Upper lobe of left lung (tissue), 6 donors: ENCODE data around the gene MVB12B. TPM values are rescaled to one million over a fixed set of nuclear protein-coding genes. Genes with fewer than 3 reads are reported as not detected.
A peak's percentile ranks its signal among the peaks of the same experiment; 100 is the strongest.

Experiments
- ATAC-seq, 2 donors: fragments of 200-7000 bp; cut with Tn5 transposase; one replicate each; pipeline ENCODE4 v1.9.1; 2022; ENCODE audit warnings: mild to moderate bottlenecking in 2 of 2, moderate library complexity in 2 of 2; ENCODE audit not compliant: low FRiP score in 2 of 2
- DNase-seq, 2 donors: peaks; one replicate each; pipeline ENCODE4 v3.0.0-alpha.2; 2019 to 2020
- H3K27ac ChIP-seq, 4 donors: fragments of 200-600 bp; sonication (generic); one replicate each; pipeline ENCODE4 v1.5.1; 2016 to 2019
- H3K27me3 ChIP-seq, 4 donors: fragments of 200-600 bp; sonication (generic); one replicate each; pipeline ENCODE4 v1.5.1; 2017 to 2019
- H3K36me3 ChIP-seq, 4 donors: fragments of 200-600 bp; sonication (generic); one replicate each; pipeline ENCODE4 v1.5.1; 2016 to 2019
- H3K4me1 ChIP-seq, 4 donors: fragments of 200-600 bp; sonication (generic); one replicate each; pipeline ENCODE4 v1.5.1; 2018 to 2019
- H3K4me3 ChIP-seq, 4 donors: fragments of 200-600 bp; sonication (generic); one replicate each; pipeline ENCODE4 v1.5.1; 2017 to 2019; ENCODE audit warnings: mild to moderate bottlenecking in 2 of 4, moderate library complexity in 1 of 4
- H3K9me3 ChIP-seq, 4 donors: fragments of 200-600 bp; sonication (generic); one replicate each; pipeline ENCODE4 v1.5.1; 2018 to 2019
- EP300 ChIP-seq, 4 donors: sonication (generic); formaldehyde crosslinking; IDR thresholded peaks; one replicate each; pipeline ENCODE4 v1.5.1; 2017; ENCODE audit warnings: antibody characterized with exemption in 4 of 4, control low read depth in 2 of 4
- POLR2A ChIP-seq, 4 donors: fragments of 450-650 bp; IDR thresholded peaks; one replicate each; pipeline ENCODE4 v1.5.1; 2016 to 2017; ENCODE audit warnings: antibody characterized with exemption in 4 of 4, mild to moderate bottlenecking in 2 of 4
- POLR2AphosphoS5 ChIP-seq, 2 donors: sonication (generic); formaldehyde crosslinking; IDR thresholded peaks; one replicate each; pipeline ENCODE4 v1.5.1; 2017; ENCODE audit warnings: antibody characterized with exemption in 2 of 2
- whole genome bisulfite sequencing, 2 donors: methylation state at CpG; one replicate each; pipeline ENCODE4 v1.1.5; 2017 to 2018; 5-methylcytosine and 5-hydroxymethylcytosine counted together
- total RNA-seq, 6 donors: library from RNA; depleted of rRNA in 4 of 6; stranded (reverse); fragments of >200 nt in 4 of 6; gene quantifications; one replicate each; pipeline versions ENCODE4 v1.1.0 to v1.2.1, GENCODE V29; 2016 to 2021
- TF ChIP-seq, protein P1 (sequence below), 6 experiments: fragments of 450-650 bp in 4 of 6; fragments of 200-600 bp in 2 of 6; sonication (generic) in 2 of 6; IDR thresholded peaks; one replicate each; pipeline ENCODE4 v1.5.1; 2016 to 2019; ENCODE audit warnings: antibody characterized with exemption in 6 of 6
- donor health status: DM: no; HTN: no; CAD: no; lungs with moderate emphysema.
- donor health status: DM: no; HTN: yes; CAD: no; lungs with severe emphysema.

The MVB12B gene
- total RNA-seq, 6 donors from 2014 or later, result 36.7 to 60.7 (median 41.0) TPM

DNA sequence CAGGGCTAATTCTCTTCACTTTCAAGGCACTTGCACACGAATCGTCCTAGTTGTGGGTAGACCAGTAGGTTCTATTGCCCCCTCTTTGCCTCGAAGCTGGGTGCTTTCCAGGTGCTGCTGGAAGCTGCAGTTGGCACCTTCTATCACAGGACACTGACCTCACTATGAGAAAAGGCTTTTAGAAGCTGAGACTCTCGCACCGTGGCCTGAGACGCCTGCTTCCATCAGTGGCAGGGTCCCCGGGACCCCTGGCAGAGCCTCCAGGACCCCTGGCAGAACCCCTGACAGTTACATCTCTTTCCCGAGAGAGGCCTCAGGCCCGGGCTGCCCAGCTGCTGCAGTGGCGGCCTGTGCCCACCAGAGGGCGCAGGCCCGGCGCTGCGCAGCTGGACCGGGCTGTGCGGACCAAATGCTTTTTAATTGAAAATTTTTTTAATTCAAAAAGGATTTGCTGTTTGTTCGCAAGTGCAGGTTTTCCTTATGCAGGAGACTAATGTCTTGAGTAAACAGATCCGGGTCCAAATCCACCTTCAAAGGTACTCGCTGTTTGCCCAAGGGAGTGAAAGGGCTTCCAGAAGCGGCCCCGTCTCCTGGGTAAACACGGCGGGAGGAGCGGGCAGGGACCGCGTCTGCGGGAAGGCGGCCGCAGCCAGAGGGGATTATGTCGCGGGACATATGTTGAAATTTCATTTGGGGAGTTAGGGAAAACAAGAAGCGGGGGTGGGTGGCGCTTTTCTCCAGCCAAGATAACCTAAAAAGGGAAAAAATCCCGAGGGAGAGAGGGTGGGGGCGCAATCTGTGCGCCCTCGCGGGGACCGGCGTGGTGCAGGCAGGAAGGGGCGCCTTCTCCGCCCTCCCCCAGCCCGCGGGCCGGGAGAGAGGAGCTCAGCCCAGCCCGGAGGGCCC is 172.6 kb downstream of the MVB12B start:
- 4 to 14% methylated on average over 28 to 44 of the region's 46 CpGs for WGBS, 2 donors
- H3K9me3 ChIP-seq, result no peaks in the 10 kb centered on the region
- H3K36me3 ChIP-seq, result peaks cover 5 to 23% (median 17%) of the 10 kb centered on the region in 4 donors
- TF ChIP-seq, protein P1, sequence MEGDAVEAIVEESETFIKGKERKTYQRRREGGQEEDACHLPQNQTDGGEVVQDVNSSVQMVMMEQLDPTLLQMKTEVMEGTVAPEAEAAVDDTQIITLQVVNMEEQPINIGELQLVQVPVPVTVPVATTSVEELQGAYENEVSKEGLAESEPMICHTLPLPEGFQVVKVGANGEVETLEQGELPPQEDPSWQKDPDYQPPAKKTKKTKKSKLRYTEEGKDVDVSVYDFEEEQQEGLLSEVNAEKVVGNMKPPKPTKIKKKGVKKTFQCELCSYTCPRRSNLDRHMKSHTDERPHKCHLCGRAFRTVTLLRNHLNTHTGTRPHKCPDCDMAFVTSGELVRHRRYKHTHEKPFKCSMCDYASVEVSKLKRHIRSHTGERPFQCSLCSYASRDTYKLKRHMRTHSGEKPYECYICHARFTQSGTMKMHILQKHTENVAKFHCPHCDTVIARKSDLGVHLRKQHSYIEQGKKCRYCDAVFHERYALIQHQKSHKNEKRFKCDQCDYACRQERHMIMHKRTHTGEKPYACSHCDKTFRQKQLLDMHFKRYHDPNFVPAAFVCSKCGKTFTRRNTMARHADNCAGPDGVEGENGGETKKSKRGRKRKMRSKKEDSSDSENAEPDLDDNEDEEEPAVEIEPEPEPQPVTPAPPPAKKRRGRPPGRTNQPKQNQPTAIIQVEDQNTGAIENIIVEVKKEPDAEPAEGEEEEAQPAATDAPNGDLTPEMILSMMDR (IDR thresholded peaks at IDR 0.05), result peak; percentile 88 to 100 (median 90)
- no peak for TF ChIP-seq POLR2A (IDR thresholded peaks at IDR 0.05)
- no peak overlapping the region for H3K27ac ChIP-seq
- H3K27me3 ChIP-seq, result no peaks in the 10 kb centered on the region
- DNase-seq, result peak in 1 of 2 donors; percentile 92
- H3K4me3 ChIP-seq, result peak overlapping the region; percentile 5 to 42 (median 32)
- peaks cover 12 to 34% (median 21%) of the 10 kb centered on the region in 4 donors for H3K4me1 ChIP-seq
- ATAC-seq, result peak; percentile 65 to 83

DNA sequence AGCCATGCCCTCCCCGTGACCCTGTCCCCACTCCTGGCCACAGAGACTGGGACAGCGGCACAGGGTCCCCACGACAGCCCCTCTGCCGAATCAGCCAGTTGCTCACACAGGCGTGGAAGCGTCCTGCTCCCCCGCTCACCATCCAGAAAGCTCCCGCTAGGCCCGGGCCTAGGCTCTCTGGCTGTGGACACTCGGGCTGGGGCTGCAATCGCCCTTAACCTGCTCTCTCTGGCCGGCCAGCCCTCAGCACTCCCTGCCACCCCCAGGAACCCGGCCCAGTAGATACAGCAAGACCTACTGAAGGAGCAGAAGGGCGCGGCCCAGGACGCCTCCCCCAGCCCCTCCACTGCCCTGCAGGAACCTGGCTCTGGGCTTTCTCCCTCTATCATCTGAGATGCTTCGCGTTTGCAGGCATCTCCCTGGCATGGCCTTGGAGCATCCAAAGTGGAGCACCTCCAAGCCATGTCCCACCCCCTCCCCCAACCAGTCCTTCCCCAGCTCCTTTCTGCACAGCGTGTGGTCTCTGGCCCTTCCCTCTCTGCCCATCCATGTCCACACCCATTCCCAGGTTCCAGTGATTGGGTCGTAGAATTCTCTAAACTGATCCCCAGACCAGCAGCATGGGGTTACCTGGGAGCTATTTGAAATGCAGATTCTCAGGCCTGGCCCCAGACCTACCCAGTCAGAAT is 173.4 kb downstream of the MVB12B start:
- 76 to 94% methylated on average over 7 to 19 of the region's 20 CpGs for WGBS, 2 donors
- no peaks in the 10 kb centered on the region for H3K9me3 ChIP-seq
- H3K4me1 ChIP-seq, result peaks cover 12 to 34% (median 21%) of the 10 kb centered on the region in 4 donors
- H3K27ac ChIP-seq, result no peak overlapping the region
- no peaks in the 10 kb centered on the region for H3K27me3 ChIP-seq
- H3K36me3 ChIP-seq, result peaks cover 6 to 31% (median 25%) of the 10 kb centered on the region in 4 donors
- TF ChIP-seq, protein P1 (IDR thresholded peaks at IDR 0.05), result no peak
- TF ChIP-seq POLR2AphosphoS5 (IDR thresholded peaks at IDR 0.05), result no peak
- H3K4me3 ChIP-seq, result peak overlapping the region in 3 of 4 donors; percentile 23 to 42 (median 41)
- no peak for ATAC-seq
- peak in 1 of 2 donors; percentile 77 for DNase-seq

DNA sequence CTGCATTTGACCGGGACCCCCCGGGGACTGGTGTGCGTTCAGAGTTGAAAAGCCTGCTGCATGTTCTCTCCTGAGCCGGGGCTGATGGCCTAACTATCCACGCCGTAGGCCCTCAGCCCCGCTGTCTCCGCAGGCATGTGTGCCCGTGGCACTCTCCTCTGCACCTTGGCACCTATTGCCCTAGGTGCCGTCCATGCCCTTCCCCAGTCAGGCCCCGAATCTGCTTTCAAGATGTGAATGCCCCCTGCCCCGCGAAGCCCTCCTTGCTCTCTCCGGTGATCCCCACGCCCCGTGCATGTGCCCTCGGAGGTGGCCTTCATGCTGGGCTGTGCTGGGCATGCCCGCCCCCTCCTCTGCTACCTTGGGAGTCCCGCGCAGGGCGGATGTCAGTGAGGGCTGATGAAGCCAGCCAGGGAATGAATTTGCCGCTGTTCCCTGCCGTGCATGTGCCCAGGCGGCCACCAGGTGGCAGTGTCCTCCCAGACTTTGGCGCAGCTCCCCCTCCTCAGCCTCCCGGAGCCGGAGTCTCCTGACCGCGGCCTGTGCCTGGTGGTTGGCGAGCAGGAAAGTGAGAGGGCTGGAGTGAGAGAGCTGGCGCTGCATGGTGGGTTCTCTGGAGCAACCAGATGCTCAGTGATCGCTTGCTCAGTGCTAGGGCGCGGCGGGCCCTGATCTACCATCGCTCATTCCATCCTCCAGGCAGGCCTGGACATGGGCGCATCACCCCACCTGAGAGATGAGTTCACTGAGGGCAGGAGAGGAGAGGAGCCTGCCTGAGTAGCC is 174.2 kb downstream of the MVB12B start:
- no peaks in the 10 kb centered on the region for H3K9me3 ChIP-seq
- peaks cover 12 to 34% (median 21%) of the 10 kb centered on the region in 4 donors for H3K4me1 ChIP-seq
- no peak overlapping the region for H3K4me3 ChIP-seq
- TF ChIP-seq EP300 (IDR thresholded peaks at IDR 0.05), result no peak
- TF ChIP-seq POLR2AphosphoS5 (IDR thresholded peaks at IDR 0.05), result no peak
- TF ChIP-seq, protein P1 (IDR thresholded peaks at IDR 0.05), result peak; percentile 93 to 97 (median 95)
- no peak for TF ChIP-seq POLR2A (IDR thresholded peaks at IDR 0.05)
- no peaks in the 10 kb centered on the region for H3K27me3 ChIP-seq
- H3K36me3 ChIP-seq, result peaks cover 6 to 38% (median 28%) of the 10 kb centered on the region in 4 donors
- DNase-seq (peak; percentile 75 to 90), ATAC-seq (peak; percentile 63 to 80)
- no peak overlapping the region for H3K27ac ChIP-seq
- WGBS, 2 donors, result 42 to 53% methylated on average over 20 to 31 of the region's 37 CpGs

DNA sequence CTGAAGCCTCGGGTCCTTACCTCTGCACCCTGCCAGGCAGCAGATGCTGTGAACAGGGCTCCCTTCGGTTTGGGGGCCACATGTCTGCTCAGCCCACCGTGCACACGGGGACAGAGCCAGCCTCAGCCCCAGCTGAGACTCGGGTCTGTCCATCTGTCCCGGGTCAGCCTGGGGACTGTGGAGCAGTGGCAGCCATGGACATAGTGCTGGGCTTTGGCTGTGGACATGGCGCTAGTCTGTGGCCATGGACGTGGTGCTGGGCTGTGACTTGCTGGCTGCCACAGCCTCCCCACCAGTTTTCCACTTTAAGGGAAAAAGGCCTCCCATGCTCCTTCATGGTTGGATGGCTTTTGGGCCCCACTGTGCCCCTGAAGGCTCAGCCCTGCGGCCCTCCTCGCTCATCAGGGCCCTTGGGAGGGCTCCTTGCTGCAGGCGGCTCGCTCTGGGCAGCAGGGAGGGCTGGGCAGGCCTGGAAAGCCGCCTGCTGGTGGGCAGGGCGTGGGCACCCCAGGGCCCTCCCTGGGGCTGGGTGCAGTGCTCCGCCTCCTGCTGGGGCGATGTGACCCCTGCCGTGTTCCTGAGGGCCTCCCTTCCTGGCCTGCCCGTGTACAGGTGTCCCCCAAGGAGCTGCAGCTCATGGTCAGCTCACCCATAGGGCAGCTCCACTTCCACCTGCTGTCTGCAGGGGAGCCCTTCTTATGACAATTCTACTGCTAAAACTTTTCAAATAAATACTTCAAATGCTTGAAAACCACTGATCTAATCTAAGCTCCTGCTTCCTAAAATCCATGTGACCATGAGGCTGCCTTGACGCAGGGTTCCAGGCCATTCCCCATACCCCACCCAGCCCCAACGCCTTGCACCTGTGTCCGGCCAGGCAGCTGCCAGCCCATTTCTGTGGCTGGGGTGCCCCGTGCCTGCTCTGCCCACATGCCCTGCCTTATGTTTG is 175.0 kb downstream of the MVB12B start:
- TF ChIP-seq POLR2AphosphoS5 (IDR thresholded peaks at IDR 0.05), result no peak
- no peak for TF ChIP-seq POLR2A (IDR thresholded peaks at IDR 0.05)
- TF ChIP-seq, protein P1 (IDR thresholded peaks at IDR 0.05), result no peak
- no peak for TF ChIP-seq EP300 (IDR thresholded peaks at IDR 0.05)
- H3K27ac ChIP-seq, result no peak overlapping the region
- H3K4me1 ChIP-seq, result peaks cover 12 to 34% (median 21%) of the 10 kb centered on the region in 4 donors
- peaks cover 6 to 37% (median 29%) of the 10 kb centered on the region in 4 donors for H3K36me3 ChIP-seq
- no peak for ATAC-seq
- DNase-seq, result no peak
- H3K27me3 ChIP-seq, result no peaks in the 10 kb centered on the region
- no peak overlapping the region for H3K4me3 ChIP-seq
- 88 to 93% methylated on average over 12 to 16 of the region's 22 CpGs for WGBS, 2 donors
- no peaks in the 10 kb centered on the region for H3K9me3 ChIP-seq
